ENCODE measurements around the gene HTATIP2. TPM values are rescaled to one million over a fixed set of nuclear protein-coding genes. Genes with fewer than 3 reads are reported as not detected.
A peak's percentile ranks its signal among the peaks of the same experiment; 100 is the strongest.

The HTATIP2 gene
- polyA plus RNA-seq, 1 donor (not counting 4 experiments of a cell fraction or from before 2014, with no cell fraction given) = 45.1 TPM

DNA sequence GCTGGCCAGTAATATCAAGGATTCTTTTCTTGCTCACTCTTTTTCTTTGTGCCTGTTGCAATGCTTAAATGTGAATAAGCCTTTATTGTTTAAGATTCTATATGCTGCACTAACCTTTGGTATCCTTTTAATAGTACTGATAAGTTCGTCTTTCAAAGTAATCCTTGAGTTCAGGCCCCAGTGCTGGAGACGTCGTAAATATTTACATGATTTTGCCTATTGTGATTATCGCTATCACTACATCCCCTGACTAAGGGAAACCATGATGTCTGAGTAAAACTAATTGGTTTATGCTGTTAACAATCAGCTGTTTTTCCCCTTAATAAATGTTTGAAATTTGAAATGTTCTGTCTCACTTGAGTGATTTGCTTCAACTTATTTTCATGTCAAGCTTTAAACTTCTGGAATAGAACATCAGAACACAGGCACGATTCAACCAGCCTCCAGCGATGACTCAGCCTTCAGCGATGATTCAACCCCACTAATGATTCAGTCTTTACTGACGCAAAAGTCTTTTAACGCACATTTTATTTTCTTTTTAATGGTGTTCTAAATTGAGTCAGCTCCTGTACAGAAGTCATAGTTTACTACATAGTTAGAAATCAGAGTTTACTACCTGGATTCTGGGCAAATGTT is 3.9 kb downstream of the HTATIP2 start:
- dilution Hi-C loops (cut with MboI; ENCODE audit: extremely low pct_ligation_motif_present, low sequenced_read_pairs) = no loop called here
- Histone ChIP-seq H3K27me3 (ENCODE audit: control insufficient read depth, extremely low read depth, insufficient read depth, low read length) (no peaks in the 10 kb centered on the region), H4K20me1 (ENCODE audit: control insufficient read depth, extremely low read depth, insufficient read depth, low read length) (no peaks in the 10 kb centered on the region), H3K4me3 (ENCODE audit: control insufficient read depth in 2 of 3, extremely low read depth in 1 of 3, insufficient read depth in 2 of 3, low read depth in 1 of 3, low read length in 3 of 3) (peak overlapping the region in 2 of 3 experiments; percentile 1 to 14), H3K4me2 (ENCODE audit: control insufficient read depth, extremely low read depth, insufficient read depth, low read depth, low read length) (peak overlapping the region; percentile 55), H3K4me1 (ENCODE audit: control insufficient read depth, extremely low read depth, insufficient read depth, low read length) (peaks cover 37% of the 10 kb centered on the region), H3K9me3 (ENCODE audit: control insufficient read depth, low read depth, low read length) (no peaks in the 10 kb centered on the region), H2AFZ (ENCODE audit: control insufficient read depth, low read length) (peak overlapping the region; percentile 27), H3K9me1 (ENCODE audit: control insufficient read depth, extremely low read depth, insufficient read depth, low read length) (no peaks in the 10 kb centered on the region), H3K79me2 (ENCODE audit: control insufficient read depth, insufficient read depth, low read length) (no peaks in the 10 kb centered on the region), H3K9ac (ENCODE audit: control insufficient read depth, extremely low read depth, insufficient read depth, low read length) (peak overlapping the region; percentile 70), H3K36me3 (ENCODE audit: control insufficient read depth in 2 of 2, extremely low read depth in 1 of 2, insufficient read depth in 2 of 2, low read length in 2 of 2) (no peaks in the 10 kb centered on the region), H3K27ac (ENCODE audit: control insufficient read depth, insufficient read depth, low read length) (peak overlapping the region; percentile 79)
- FAIRE-seq (peak; percentile 75), DNase-seq (ENCODE audit: low read depth, low spot score) (peak; percentile 45)
- TF ChIP-seq, protein P1, sequence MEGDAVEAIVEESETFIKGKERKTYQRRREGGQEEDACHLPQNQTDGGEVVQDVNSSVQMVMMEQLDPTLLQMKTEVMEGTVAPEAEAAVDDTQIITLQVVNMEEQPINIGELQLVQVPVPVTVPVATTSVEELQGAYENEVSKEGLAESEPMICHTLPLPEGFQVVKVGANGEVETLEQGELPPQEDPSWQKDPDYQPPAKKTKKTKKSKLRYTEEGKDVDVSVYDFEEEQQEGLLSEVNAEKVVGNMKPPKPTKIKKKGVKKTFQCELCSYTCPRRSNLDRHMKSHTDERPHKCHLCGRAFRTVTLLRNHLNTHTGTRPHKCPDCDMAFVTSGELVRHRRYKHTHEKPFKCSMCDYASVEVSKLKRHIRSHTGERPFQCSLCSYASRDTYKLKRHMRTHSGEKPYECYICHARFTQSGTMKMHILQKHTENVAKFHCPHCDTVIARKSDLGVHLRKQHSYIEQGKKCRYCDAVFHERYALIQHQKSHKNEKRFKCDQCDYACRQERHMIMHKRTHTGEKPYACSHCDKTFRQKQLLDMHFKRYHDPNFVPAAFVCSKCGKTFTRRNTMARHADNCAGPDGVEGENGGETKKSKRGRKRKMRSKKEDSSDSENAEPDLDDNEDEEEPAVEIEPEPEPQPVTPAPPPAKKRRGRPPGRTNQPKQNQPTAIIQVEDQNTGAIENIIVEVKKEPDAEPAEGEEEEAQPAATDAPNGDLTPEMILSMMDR (optimal IDR thresholded peaks at IDR 0.05 in 1 of 3, IDR thresholded peaks at IDR 0.05 in 1 of 3, conservative IDR thresholded peaks at IDR 0.05 in 1 of 3; ENCODE audit: extremely low read depth in 1 of 3, insufficient read depth in 2 of 3, low read length in 3 of 3) = no peak
- no peak for TF ChIP-seq EZH2 (IDR thresholded peaks at IDR 0.05; ENCODE audit: low read length)

DNA sequence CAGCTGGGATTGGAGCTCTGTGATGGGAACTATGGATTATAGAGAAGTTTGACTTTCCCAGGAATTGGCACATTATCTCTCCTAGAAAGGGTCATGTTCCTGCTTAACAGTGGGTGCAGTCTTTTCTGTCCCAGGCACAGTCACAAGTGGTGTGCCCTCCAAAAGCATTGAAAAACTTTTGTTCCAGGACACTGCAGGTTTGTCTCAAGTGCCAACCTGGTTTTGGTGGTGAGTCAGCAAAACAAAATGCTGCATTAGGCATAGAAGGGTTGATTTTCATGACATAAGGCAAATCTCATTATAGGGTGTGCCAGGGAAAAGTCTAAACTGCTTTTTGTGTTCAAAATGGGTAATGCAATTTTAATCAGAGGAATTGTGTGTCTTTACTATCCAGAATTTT is 4.9 kb downstream of the HTATIP2 start:
- H3K4me3 ChIP-seq (ENCODE audit: control insufficient read depth in 2 of 3, extremely low read depth in 1 of 3, insufficient read depth in 2 of 3, low read depth in 1 of 3, low read length in 3 of 3) = peak overlapping the region in 1 of 3 experiments; percentile 3
- dilution Hi-C loops (cut with MboI; ENCODE audit: extremely low pct_ligation_motif_present, low sequenced_read_pairs) = no loop called here
- FAIRE-seq (peak; percentile 73), DNase-seq (ENCODE audit: low read depth, low spot score) (peak; percentile 41)
- H3K4me1 ChIP-seq (ENCODE audit: control insufficient read depth, extremely low read depth, insufficient read depth, low read length) = peaks cover 34% of the 10 kb centered on the region
- H4K20me1 ChIP-seq (ENCODE audit: control insufficient read depth, extremely low read depth, insufficient read depth, low read length) = no peaks in the 10 kb centered on the region
- TF ChIP-seq, protein P1 (optimal IDR thresholded peaks at IDR 0.05 in 1 of 3, IDR thresholded peaks at IDR 0.05 in 1 of 3, conservative IDR thresholded peaks at IDR 0.05 in 1 of 3; ENCODE audit: extremely low read depth in 1 of 3, insufficient read depth in 2 of 3, low read length in 3 of 3) = no peak
- no peak for TF ChIP-seq EZH2 (IDR thresholded peaks at IDR 0.05; ENCODE audit: low read length)
- H3K27ac ChIP-seq (ENCODE audit: control insufficient read depth, insufficient read depth, low read length) = peak overlapping the region; percentile 79
- H3K36me3 ChIP-seq (ENCODE audit: control insufficient read depth in 2 of 2, extremely low read depth in 1 of 2, insufficient read depth in 2 of 2, low read length in 2 of 2) = no peaks in the 10 kb centered on the region
- no peaks in the 10 kb centered on the region for H3K79me2 ChIP-seq (ENCODE audit: control insufficient read depth, insufficient read depth, low read length)
- no peaks in the 10 kb centered on the region for H3K9me1 ChIP-seq (ENCODE audit: control insufficient read depth, extremely low read depth, insufficient read depth, low read length)
- H2AFZ ChIP-seq (ENCODE audit: control insufficient read depth, low read length) = no peak overlapping the region
- H3K9ac ChIP-seq (ENCODE audit: control insufficient read depth, extremely low read depth, insufficient read depth, low read length) = peak overlapping the region; percentile 63
- peak overlapping the region; percentile 55 for H3K4me2 ChIP-seq (ENCODE audit: control insufficient read depth, extremely low read depth, insufficient read depth, low read depth, low read length)
- H3K9me3 ChIP-seq (ENCODE audit: control insufficient read depth, low read depth, low read length) = no peaks in the 10 kb centered on the region
- no peaks in the 10 kb centered on the region for H3K27me3 ChIP-seq (ENCODE audit: control insufficient read depth, extremely low read depth, insufficient read depth, low read length)
